ENCODE data around the gene CENPV.

DNA sequence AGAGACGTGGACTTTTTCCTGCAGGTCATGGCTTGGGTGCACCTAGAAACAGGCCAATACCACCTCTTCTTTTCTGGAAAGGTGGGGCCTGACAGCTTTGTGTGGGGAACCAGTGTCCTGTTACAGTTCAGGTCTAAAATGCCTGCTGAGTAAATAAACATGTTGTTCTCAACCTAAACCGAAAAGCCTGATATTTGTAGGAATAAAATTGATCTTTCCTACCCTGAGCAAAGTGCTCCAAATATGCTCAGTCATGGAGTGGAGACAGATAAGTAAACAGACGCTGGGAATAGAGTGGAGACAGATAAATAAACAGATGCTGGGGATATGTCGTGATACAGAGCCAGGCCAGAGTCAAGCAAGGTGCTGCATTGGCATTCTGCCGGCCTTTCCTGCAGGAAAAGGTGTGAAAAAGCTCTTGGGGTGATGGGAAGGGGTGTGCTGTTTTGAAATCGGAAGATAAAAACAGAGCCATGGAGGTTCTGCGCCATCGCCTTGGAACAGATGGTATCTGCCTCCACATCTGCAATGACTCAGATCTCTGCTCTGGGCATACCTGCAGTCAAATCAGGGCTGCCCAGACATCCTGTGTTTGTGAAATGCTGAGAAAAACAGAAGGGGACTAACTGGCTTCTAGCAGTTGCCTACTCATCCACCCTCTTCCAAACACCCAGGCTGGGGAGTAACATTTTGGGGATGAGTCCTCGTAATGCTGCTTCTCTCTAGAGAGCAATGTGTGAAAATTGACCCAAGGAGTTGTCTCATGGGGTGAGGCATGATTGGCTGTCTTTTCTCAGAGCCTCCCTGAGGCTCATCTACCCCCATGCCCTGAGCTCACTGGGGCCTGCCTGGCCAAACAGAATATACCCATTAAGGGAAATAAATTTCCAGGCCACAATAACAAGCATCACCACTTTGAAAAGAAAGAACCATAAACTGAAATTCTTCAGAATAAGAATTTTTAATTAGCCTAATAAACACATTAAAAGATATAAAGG lies 45.3 kb upstream of the CENPV start:
- TF ChIP-seq TCF4 (CRISPR knock-in tag; IDR thresholded peaks at IDR 0.05; ENCODE audit: borderline replicate concordance) (peak; percentile 83; the same call in 1 of the 2 replicates), OSR1 (CRISPR knock-in tag; IDR thresholded peaks at IDR 0.05) (no peak), PPARA (CRISPR knock-in tag; IDR thresholded peaks at IDR 0.05; ENCODE audit: borderline replicate concordance) (no peak), ARNTL (CRISPR knock-in tag; IDR thresholded peaks at IDR 0.05; ENCODE audit: borderline replicate concordance, low read depth) (no peak), RARB (CRISPR knock-in tag; IDR thresholded peaks at IDR 0.05) (no peak)
- TF ChIP-seq, protein P1, sequence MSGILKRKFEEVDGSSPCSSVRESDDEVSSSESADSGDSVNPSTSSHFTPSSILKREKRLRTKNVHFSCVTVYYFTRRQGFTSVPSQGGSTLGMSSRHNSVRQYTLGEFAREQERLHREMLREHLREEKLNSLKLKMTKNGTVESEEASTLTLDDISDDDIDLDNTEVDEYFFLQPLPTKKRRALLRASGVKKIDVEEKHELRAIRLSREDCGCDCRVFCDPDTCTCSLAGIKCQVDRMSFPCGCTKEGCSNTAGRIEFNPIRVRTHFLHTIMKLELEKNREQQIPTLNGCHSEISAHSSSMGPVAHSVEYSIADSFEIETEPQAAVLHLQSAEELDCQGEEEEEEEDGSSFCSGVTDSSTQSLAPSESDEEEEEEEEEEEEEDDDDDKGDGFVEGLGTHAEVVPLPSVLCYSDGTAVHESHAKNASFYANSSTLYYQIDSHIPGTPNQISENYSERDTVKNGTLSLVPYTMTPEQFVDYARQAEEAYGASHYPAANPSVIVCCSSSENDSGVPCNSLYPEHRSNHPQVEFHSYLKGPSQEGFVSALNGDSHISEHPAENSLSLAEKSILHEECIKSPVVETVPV (CRISPR knock-in tag; IDR thresholded peaks at IDR 0.05), result no peak
- TF ChIP-seq, protein P2, sequence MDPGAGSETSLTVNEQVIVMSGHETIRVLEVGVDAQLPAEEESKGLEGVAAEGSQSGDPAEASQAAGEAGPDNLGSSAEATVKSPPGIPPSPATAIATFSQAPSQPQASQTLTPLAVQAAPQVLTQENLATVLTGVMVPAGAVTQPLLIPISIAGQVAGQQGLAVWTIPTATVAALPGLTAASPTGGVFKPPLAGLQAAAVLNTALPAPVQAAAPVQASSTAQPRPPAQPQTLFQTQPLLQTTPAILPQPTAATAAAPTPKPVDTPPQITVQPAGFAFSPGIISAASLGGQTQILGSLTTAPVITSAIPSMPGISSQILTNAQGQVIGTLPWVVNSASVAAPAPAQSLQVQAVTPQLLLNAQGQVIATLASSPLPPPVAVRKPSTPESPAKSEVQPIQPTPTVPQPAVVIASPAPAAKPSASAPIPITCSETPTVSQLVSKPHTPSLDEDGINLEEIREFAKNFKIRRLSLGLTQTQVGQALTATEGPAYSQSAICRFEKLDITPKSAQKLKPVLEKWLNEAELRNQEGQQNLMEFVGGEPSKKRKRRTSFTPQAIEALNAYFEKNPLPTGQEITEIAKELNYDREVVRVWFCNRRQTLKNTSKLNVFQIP (CRISPR knock-in tag; IDR thresholded peaks at IDR 0.05; ENCODE audit: borderline replicate concordance, low read depth), result no peak

Data from SK-N-SH treated with all-trans-retinoic acid at 6 μM for 48 hours (cell line).